OCI-LY1 (cell line): ENCODE data around the gene TNFAIP8.

ENCODE experiments used
- H2AFZ ChIP-seq: fragments of 200-600 bp; sonication (generic), shearing (Covaris generic); 2 replicates; pipeline ENCODE4 v1.6.0; 2014; ENCODE audit warnings: antibody characterized with exemption, mild to moderate bottlenecking, low read length
- H3F3A ChIP-seq: fragments of 200-600 bp; sonication (generic), shearing (Covaris generic); 2 replicates; pipeline ENCODE4 v1.6.0; 2014; ENCODE audit warnings: mild to moderate bottlenecking, antibody characterized with exemption, low read length, moderate library complexity; ENCODE audit not compliant: insufficient read depth
- H3K27ac ChIP-seq: fragments of 200-600 bp; sonication (generic); 2 replicates; pipeline ENCODE4 v1.5.1; 2014; ENCODE audit warnings: low read length, mixed run types, mild to moderate bottlenecking, low read depth; ENCODE audit not compliant: poor library complexity, severe bottlenecking
- H3K27me3 ChIP-seq: fragments of 200-600 bp; sonication (generic); 2 replicates; pipeline ENCODE4 v1.6.0; 2014; ENCODE audit warnings: antibody characterized with exemption, mild to moderate bottlenecking, low read length, moderate library complexity; ENCODE audit not compliant: insufficient read depth
- H3K36me3 ChIP-seq: fragments of 200-600 bp; sonication (generic); 2 replicates; pipeline ENCODE4 v1.6.1; 2014; ENCODE audit warnings: mild to moderate bottlenecking, antibody characterized with exemption, low read length, moderate library complexity, mixed read lengths; ENCODE audit not compliant: insufficient read depth
- H3K4me1 ChIP-seq: fragments of 200-600 bp; sonication (generic); 2 replicates; pipeline ENCODE4 v1.5.1; 2014; ENCODE audit warnings: mild to moderate bottlenecking, low read length, moderate library complexity; ENCODE audit not compliant: insufficient read depth, severe bottlenecking
- H3K4me2 ChIP-seq: fragments of 200-600 bp; sonication (generic), shearing (Covaris generic); 2 replicates; pipeline ENCODE4 v1.6.1; 2014; ENCODE audit warnings: low read length
- H3K4me3 ChIP-seq: fragments of 200-600 bp; sonication (generic); 2 replicates; pipeline ENCODE4 v1.5.1; 2014; ENCODE audit warnings: low read length, low read depth, mild to moderate bottlenecking, mixed read lengths; ENCODE audit not compliant: poor library complexity, severe bottlenecking
- H3K79me2 ChIP-seq: fragments of 200-600 bp; shearing (Covaris generic); 2 replicates; pipeline ENCODE4 v1.6.1; 2016; ENCODE audit warnings: mixed run types, low read length, mixed read lengths; ENCODE audit not compliant: insufficient read depth
- H3K9ac ChIP-seq: fragments of 200-600 bp; sonication (generic), shearing (Covaris generic); 2 replicates; pipeline ENCODE4 v1.6.1; 2014; ENCODE audit warnings: mild to moderate bottlenecking, low read length, mixed read lengths
- H3K9me2 ChIP-seq: fragments of 200-600 bp; sonication (generic), shearing (Covaris generic); 2 replicates; pipeline ENCODE4 v1.6.1; 2014; ENCODE audit warnings: low read depth, mild to moderate bottlenecking, low read length, mixed read lengths
- H3K9me3 ChIP-seq: fragments of 200-600 bp; shearing (Covaris generic); 2 replicates; pipeline ENCODE4 v1.6.1; 2014; ENCODE audit warnings: low read length, mixed read lengths
- H4K20me1 ChIP-seq: fragments of 200-600 bp; sonication (generic), shearing (Covaris generic); 2 replicates; pipeline ENCODE4 v1.6.0; 2016; ENCODE audit warnings: mild to moderate bottlenecking, low read length; ENCODE audit not compliant: insufficient read depth
- EZH2 ChIP-seq: fragments of 200-600 bp; sonication (generic), shearing (Covaris generic); IDR thresholded peaks from 2 replicates; pipeline ENCODE4 v1.8.0; 2017; ENCODE audit warnings: borderline replicate concordance, mixed run types, mild to moderate bottlenecking, antibody characterized with exemption, low read length, moderate library complexity, mixed read lengths
- TF ChIP-seq, protein P1 (sequence below): fragments of 200-600 bp; sonication (generic), shearing (Covaris generic); IDR thresholded peaks from 2 replicates; pipeline ENCODE4 v1.5.1; 2017; ENCODE audit warnings: mild to moderate bottlenecking, antibody characterized with exemption, low read length, moderate library complexity, mixed read lengths

The TNFAIP8 gene

DNA sequence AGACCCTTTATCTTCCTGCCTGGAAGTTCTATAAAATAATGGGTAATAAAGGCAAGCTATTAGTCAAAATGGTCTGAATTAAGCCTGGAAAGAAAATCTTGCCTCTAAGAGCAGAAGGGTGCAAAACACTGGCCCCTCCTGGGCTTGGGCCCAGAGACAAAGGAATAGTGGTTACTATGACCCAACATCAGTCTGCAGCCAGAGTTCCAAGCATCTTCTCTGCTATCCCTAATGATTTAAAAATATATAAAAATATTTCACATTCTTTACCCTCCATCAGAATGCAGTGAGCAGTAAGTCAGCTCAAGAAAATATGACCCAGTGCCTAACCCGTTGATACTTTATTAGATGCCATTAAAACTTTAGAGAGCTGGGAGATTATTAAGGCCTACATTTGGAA is 14.7 kb downstream of the TNFAIP8 start:
- Histone ChIP-seq H4K20me1 (no peaks in the 10 kb centered on the region), H3K9me3 (no peaks in the 10 kb centered on the region), H3K4me3 (no peak overlapping the region), H3K9ac (no peak overlapping the region), H3K4me1 (peaks cover 32% of the 10 kb centered on the region), H2AFZ (no peak overlapping the region), H3K27ac (no peak overlapping the region), H3K79me2 (peaks cover 92% of the 10 kb centered on the region), H3F3A (no peaks in the 10 kb centered on the region), H3K9me2 (no peaks in the 10 kb centered on the region), H3K27me3 (no peaks in the 10 kb centered on the region), H3K4me2 (no peak overlapping the region), H3K36me3 (peaks cover 24% of the 10 kb centered on the region)
- TF ChIP-seq EZH2: no peak
- TF ChIP-seq, protein P1, sequence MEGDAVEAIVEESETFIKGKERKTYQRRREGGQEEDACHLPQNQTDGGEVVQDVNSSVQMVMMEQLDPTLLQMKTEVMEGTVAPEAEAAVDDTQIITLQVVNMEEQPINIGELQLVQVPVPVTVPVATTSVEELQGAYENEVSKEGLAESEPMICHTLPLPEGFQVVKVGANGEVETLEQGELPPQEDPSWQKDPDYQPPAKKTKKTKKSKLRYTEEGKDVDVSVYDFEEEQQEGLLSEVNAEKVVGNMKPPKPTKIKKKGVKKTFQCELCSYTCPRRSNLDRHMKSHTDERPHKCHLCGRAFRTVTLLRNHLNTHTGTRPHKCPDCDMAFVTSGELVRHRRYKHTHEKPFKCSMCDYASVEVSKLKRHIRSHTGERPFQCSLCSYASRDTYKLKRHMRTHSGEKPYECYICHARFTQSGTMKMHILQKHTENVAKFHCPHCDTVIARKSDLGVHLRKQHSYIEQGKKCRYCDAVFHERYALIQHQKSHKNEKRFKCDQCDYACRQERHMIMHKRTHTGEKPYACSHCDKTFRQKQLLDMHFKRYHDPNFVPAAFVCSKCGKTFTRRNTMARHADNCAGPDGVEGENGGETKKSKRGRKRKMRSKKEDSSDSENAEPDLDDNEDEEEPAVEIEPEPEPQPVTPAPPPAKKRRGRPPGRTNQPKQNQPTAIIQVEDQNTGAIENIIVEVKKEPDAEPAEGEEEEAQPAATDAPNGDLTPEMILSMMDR: no peak

GRCh38 chr5:119371146-119371545 is 15.3 kb downstream of the TNFAIP8 start:
- no peaks in the 10 kb centered on the region for H3K9me2 ChIP-seq
- H3K79me2 ChIP-seq: peaks cover 92% of the 10 kb centered on the region
- H3K4me1 ChIP-seq: peaks cover 25% of the 10 kb centered on the region
- TF ChIP-seq EZH2: no peak
- TF ChIP-seq, protein P1: no peak
- H3K9me3 ChIP-seq: no peaks in the 10 kb centered on the region
- no peak overlapping the region for H3K4me3 ChIP-seq
- no peak overlapping the region for H3K27ac ChIP-seq
- no peak overlapping the region for H2AFZ ChIP-seq
- no peak overlapping the region for H3K9ac ChIP-seq
- no peaks in the 10 kb centered on the region for H3K27me3 ChIP-seq
- no peaks in the 10 kb centered on the region for H4K20me1 ChIP-seq
- H3K36me3 ChIP-seq: peaks cover 23% of the 10 kb centered on the region
- no peaks in the 10 kb centered on the region for H3F3A ChIP-seq
- H3K4me2 ChIP-seq: no peak overlapping the region

DNA sequence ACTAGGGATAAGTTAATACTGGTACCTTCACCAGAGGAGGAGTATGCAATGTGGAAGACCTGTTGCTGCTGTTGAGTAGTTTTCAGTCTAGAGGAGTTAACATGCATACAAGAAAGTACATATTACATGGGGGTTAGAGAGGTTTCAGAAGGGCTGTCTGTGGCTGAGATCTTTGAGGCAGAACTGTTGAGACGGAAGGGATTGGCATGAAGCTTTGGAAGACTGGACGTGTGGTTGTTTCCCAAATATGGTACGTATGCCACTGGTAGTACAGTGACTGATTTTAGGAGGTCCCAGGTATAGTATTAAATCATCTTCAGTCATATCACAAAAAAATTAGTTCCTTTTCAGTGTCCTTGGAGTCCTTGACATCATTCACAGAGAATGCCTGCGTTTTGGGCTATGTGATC is 17.6 kb downstream of the TNFAIP8 start:
- Histone ChIP-seq H3K9ac (no peak overlapping the region), H3K27ac (no peak overlapping the region), H3F3A (no peaks in the 10 kb centered on the region), H3K4me1 (peaks cover 4% of the 10 kb centered on the region), H3K27me3 (no peaks in the 10 kb centered on the region), H2AFZ (no peak overlapping the region), H3K4me3 (no peak overlapping the region), H4K20me1 (no peaks in the 10 kb centered on the region), H3K36me3 (peaks cover 24% of the 10 kb centered on the region), H3K9me3 (no peaks in the 10 kb centered on the region), H3K4me2 (no peak overlapping the region), H3K79me2 (peaks cover 88% of the 10 kb centered on the region), H3K9me2 (no peaks in the 10 kb centered on the region)
- TF ChIP-seq EZH2: no peak
- TF ChIP-seq, protein P1: no peak
